GM19351 (cell line): ENCODE data around the gene ITPRIPL1.

ENCODE experiments used
- ATAC-seq: cut with Tn5 transposase; IDR thresholded peaks from one replicate; pipeline ENCODE4 v1.9.1; 2021; ENCODE audit warnings: mild to moderate bottlenecking, moderate library complexity; ENCODE audit not compliant: unreplicated experiment

ITPRIPL1 gene

GRCh38 chr2:96353606-96354101 is 28.5 kb downstream of the ITPRIPL1 start:
- ATAC-seq = no peak

GRCh38 chr2:96354492-96354891 is 29.4 kb downstream of the ITPRIPL1 start:
- ATAC-seq = no peak

GRCh38 chr2:96356889-96357288 is 31.8 kb downstream of the ITPRIPL1 start:
- no peak for ATAC-seq

GRCh38 chr2:96359310-96359709 is 34.2 kb downstream of the ITPRIPL1 start:
- ATAC-seq = no peak

GRCh38 chr2:96359866-96360265 is 34.7 kb downstream of the ITPRIPL1 start:
- ATAC-seq = no peak

- ATAC-seq = no peak
Measured at GRCh38 chr2:96361751-96362150, 36.6 kb downstream of the ITPRIPL1 start.

GRCh38 chr2:96369186-96369585 is 44.1 kb downstream of the ITPRIPL1 start:
- ATAC-seq = no peak

GRCh38 chr2:96374211-96374951 is 49.3 kb downstream of the ITPRIPL1 start:
- no peak for ATAC-seq
